Left renal pelvis (tissue), 4 donors: ENCODE results near the gene ALPL. TPM values are rescaled to one million over a fixed set of nuclear protein-coding genes. Genes with fewer than 3 reads are reported as not detected.

Source experiments
- DNase-seq, 4 donors: peaks; one replicate each; pipeline ENCODE4 v3.0.0-alpha.2; 2013; ENCODE audit warnings: low read depth in 4 of 4, low spot score in 3 of 4
- polyA plus RNA-seq, 4 donors: library from polyadenylated mRNA; unstranded; fragments of 120-200 nt; gene quantifications; one replicate each; pipeline ENCODE4 v1.2.1, GENCODE V29; 2013; ENCODE audit not compliant: insufficient read length in 4 of 4

ALPL gene
- polyA plus RNA-seq, 4 donors, result 7.6 to 46.8 (median 28.9) TPM

- no peak for DNase-seq
These were observed 86.0 kb downstream of the ALPL start for GRCh38 chr1:21594935-21595897.

- DNase-seq, result no peak
These were observed 87.0 kb downstream of the ALPL start for GRCh38 chr1:21596174-21596573.

- DNase-seq, result no peak
These were observed 87.4 kb downstream of the ALPL start for GRCh38 chr1:21596628-21597027.

GRCh38 chr1:21597753-21598152, 88.5 kb downstream of the ALPL start:
- DNase-seq, result no peak

- no peak for DNase-seq
These were observed 89.2 kb downstream of the ALPL start for GRCh38 chr1:21598417-21598816.

GRCh38 chr1:21598904-21599303, 89.7 kb downstream of the ALPL start:
- no peak for DNase-seq

- DNase-seq, result no peak
These were observed 90.2 kb downstream of the ALPL start for GRCh38 chr1:21599402-21599801.

GRCh38 chr1:21601278-21602048, 92.2 kb downstream of the ALPL start:
- no peak for DNase-seq

GRCh38 chr1:21603177-21604138, 94.2 kb downstream of the ALPL start:
- no peak for DNase-seq

- no peak for DNase-seq
These were observed 95.2 kb downstream of the ALPL start for GRCh38 chr1:21604208-21604957.

GRCh38 chr1:21605012-21605715, 95.9 kb downstream of the ALPL start:
- no peak for DNase-seq

GRCh38 chr1:21605964-21606705, 96.9 kb downstream of the ALPL start:
- no peak for DNase-seq

- DNase-seq, result peak in 1 of 4 donors; percentile 64
These were observed 98.6 kb downstream of the ALPL start for GRCh38 chr1:21607549-21608529.

- no peak for DNase-seq
These were observed 99.6 kb downstream of the ALPL start for GRCh38 chr1:21608798-21609197.

- no peak for DNase-seq
These were observed 100.8 kb downstream of the ALPL start for GRCh38 chr1:21610027-21610426.

GRCh38 chr1:21610989-21611785, 102.0 kb downstream of the ALPL start:
- DNase-seq, result no peak
